ENCODE results near the gene IRF2BPL.
A peak's percentile ranks its signal among the peaks of the same experiment; 100 is the strongest.
"Not testable (repeated sequence)": the region's sequence is repeated elsewhere in the genome, so short reads cannot be mapped to it uniquely, and the experiment has no call there.

IRF2BPL gene

GRCh38 chr14:77033622-77034589 is 5.4 kb upstream of the IRF2BPL start:
- DNase-seq (ENCODE audit: low read depth in 3 of 3): peak; percentile 71 to 78 (median 73)

DNA sequence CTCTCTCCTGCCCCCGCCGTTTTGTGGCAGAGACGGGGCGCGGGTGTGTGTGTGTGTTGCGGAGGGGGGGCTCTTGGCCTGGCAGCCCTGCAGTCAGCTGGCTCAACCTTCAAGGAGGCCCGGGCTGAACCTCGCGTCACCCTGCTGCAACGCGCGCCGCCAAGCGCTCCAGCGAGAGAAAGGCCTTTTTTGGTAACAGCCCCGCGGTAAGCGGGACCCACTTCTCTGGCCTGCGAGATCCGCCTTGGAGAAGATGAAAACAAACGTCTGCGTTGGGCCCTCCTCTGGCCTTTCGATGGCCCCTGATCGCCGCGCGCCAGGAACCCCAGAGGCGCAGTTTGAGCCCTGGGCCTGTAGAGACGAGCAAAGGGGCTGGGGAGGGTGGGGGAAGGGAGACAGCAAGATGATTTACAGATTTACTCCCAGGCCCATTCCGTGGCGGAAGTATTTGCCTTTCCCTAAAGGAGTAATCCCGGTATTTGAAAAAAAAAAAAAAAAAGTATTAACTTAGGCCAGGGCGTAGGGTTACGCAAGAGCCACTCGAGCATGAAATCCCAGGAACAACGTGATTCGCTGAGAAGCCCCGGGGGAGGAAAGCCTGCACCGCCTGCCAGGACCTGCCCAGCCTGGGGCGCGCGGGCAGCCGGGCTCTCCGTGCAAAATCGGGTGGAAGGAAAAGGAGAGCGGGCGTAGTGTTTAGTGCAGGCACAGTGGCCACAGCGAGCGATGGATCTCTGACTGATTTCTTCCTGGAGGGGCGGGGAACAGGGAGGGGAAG is 4.5 kb upstream of the IRF2BPL start:
- DNase-seq (ENCODE audit: low read depth in 3 of 3): peak; percentile 65 to 77 (median 73)

DNA sequence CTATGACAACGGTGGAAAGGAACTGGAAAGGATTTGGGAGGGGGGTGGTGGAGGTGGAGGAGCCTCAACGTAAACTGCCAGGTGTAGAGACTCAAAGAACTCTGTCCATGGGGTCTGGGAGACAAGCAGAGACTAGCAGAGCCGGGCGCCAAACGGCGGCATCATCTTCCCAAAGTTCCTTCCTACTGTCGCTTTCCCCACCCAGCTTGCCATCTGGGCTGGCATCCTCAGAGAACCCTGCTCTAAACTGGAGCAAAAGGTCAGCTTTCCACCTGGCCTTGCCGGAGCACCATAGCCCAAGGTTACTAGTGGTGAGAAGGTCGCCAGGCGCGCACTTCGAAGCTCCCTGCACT is 4.0 kb upstream of the IRF2BPL start:
- DNase-seq (ENCODE audit: low read depth in 3 of 3): no peak

- DNase-seq (ENCODE audit: low read depth in 3 of 3): no peak
Measured at GRCh38 chr14:77031759-77032490, 3.4 kb upstream of the IRF2BPL start.

- peak in 1 of 3 donors; percentile 51 for DNase-seq (ENCODE audit: low read depth in 3 of 3)
Measured at GRCh38 chr14:77027538-77028383, 747 bp downstream of the IRF2BPL start.

DNA sequence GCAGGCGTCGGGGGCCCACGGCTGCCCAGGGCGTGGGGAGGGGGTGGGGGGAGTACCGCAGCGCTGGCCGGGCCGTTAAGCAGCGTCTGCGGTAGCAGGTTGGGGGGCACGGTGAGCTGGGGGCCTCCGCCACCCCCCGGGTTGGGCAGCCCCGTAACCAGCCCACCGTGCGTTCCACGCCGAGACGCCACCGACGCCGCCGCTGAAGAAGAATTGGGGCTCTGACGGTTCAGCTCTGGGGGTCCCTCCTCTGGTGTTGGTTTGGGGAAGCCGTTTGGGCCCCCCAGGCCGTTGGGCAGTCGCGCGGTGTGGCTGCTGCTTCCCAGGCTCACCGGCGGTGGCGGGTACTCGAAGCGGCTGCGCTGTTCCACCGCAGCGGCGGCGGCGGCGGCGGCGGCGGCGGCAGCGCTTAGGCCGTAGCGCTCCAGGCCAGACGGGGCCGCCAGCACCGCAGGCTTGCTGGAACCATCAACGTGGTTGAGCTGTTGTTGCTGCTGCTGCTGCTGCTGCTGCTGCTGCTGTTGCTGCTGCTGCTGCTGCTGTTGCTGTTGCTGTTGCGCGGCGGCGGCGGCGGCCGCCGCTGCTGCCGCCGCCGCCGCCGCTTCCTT is 1.5 kb downstream of the IRF2BPL start:
- no peak for DNase-seq (ENCODE audit: low read depth in 3 of 3)

DNA sequence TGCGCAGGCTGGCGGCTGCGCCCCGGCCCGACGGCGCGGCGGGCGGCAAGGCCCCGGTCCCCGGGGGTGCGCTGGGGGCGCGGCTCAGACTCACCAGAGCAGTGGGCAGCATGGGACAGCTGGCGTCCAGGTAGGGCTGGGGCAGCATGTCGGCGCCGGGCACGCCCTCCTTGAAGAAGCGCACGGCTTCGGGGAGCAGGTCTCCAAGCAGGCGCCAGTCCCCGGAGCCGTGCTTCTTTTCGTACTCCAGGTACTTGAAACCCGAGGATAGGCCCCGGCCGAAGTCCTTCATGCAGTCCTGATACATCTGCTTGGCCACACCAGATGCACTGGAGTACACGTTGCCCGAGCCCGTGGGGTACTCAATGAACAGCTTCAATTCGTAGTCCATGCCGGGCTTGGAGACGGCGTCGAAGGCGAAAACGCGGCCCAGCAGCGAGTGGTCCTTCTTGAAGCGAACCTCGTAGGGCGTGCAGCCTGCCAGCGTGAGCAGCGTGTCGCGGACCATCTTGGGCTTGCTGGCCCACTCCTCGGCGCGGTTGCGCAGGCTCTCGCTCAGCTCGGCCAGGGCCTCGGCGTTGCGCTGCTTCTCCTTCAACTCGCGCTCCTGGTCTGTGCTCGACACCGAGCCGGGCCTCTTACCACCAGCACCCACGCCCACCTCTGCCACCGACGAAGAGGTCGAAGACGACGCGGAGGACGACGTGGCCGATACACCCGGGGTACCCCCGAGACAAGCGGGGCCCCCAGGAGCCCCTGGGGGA is 2.2 kb downstream of the IRF2BPL start:
- DNase-seq (ENCODE audit: low read depth in 3 of 3): no peak

DNA sequence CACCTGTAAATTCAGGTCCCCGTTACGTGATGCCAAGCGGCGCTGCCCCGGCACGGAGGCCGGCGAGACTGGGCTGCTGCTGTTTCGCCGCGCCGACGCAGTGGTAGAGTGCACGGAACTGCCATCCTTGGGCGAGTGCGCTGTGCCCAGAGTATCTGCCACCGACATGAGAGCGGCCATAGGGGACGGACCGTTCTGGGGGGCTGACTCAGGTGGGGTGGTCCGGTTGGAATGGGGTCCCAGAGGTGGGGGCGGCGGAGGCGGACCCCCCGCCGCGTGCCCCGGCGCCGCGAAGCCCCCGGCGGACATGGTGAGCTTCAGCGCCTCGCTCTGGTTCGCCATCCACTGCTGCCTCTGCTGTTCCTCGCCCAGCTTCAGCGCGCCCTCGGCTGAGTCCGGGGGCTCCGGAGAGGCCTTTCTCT is 2.8 kb downstream of the IRF2BPL start:
- DNase-seq (ENCODE audit: low read depth in 3 of 3): no peak

DNA sequence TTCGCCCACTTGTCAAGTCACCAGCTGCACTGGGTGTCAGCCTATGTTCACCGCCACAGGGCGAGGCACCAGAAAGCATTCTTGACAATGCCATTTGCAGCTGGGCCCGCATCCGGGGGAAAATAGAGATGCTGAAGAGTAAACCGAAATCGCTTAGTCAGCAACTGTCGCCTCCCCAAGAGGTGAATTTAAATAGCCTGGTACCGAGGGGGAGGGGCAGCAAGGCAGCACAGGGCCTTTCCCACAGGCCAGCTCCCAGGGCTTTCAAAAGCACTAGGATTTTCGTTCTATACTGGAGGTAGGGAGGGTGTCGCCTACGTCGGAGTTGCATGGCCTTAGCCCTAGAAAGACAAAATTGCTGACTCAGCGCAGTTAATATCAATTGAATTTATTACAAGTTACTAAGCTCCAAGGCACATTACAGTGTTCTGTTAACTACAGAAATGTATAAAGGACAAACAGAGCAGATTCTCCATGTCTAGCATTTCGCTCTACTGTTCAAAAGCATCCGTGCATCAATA is 4.3 kb downstream of the IRF2BPL start:
- peak in 2 of 3 donors; percentile 70 to 71 for DNase-seq (ENCODE audit: low read depth in 3 of 3)

GRCh38 chr14:77023001-77023996 is 5.2 kb downstream of the IRF2BPL start:
- no peak for DNase-seq (ENCODE audit: low read depth in 3 of 3)

GRCh38 chr14:77022236-77022852 is 6.2 kb downstream of the IRF2BPL start:
- no peak for DNase-seq (ENCODE audit: low read depth in 3 of 3)

DNA sequence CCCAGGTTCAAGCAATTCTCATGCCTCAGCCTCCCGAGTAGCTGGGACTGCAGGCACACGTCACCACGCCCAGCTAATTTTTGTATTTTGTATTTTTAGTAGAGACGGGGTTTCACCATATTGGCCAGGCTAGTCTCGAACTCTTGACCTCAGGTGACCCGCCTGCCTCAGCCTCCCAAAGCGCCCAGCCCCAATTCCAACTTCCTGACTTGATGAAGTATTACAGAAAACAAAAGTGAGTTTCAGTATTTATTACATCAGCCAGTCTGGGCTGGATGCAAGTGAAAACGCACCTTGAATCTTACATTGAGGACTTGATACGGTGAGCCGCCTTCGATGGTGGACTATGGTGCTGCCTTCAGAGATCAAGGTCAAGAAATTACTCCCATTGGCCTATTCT is 7.1 kb downstream of the IRF2BPL start:
- not testable (repeated sequence) for DNase-seq (ENCODE audit: low read depth in 3 of 3)

DNA sequence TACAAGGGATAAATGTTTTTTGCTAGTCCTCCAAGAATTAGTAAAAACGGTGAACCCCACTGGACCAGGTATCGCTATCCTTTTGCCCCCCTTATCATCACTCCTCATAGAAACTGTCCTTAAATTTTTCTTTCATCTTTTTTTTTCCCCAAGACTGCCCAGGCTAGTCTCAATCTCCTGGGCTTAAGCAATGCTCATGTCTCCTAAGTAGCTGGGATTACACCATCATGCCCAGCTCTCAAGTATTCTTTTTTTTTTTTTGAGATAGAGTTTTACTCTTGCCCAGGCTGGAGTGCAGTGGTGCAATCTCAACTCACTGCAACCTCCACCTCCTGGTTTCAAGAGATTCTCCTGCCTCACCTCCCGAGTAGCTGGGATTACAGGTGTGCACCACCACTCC is 9.7 kb downstream of the IRF2BPL start:
- no peak for DNase-seq (ENCODE audit: low read depth in 3 of 3)

DNA sequence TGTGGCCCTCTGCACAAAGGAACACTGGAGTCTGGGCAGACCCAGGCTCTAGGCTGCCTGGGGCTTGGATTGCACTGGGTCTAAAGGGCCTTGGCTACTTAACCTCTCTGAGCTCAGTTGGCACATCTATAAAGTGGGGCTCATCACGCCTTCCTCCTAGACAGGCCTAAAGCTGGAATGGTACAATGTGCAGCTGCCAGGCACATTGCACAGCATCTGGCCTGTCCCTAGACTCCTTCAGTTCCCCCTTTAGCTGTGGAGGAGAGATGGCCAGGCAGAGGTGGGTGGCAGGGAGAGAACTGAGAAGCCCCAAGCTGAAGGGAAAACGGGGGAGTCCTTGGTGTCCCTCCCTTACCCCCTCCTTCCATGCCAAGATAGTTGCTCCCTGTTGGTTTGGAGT is 10.8 kb downstream of the IRF2BPL start:
- no peak for DNase-seq (ENCODE audit: low read depth in 3 of 3)

GRCh38 chr14:77014734-77015133 is 13.8 kb downstream of the IRF2BPL start:
- DNase-seq (ENCODE audit: low read depth in 3 of 3): no peak

- DNase-seq (ENCODE audit: low read depth in 3 of 3): no peak
Measured at GRCh38 chr14:77014004-77014604, 14.4 kb downstream of the IRF2BPL start.

DNA sequence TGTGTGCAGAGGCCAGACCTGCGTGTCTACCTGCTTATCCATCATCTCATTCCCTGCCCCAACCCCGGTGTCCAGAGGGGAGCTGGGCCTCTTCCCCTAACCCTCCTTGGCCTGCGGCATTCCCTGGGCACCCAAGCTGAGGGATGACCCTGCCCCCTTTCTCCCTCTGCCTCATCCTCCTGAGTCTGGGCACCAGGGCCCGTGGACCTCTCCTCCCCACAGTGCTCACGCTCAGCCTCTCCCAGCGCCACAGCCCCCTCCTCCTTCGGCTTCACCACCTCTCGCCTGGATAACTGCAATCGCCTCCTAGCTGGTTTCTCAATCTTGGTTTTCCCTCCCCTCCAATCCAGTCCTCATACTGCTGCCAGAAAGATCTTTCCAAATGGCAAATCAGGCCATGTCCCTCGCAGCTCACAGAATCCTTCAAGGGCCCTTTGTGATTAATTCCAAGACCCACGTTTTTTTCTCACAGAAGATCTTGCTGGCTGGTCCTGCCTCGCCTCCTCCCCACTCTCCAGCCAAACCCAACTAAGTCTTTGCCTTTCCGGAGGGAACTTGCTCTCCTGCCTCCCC is 16.2 kb downstream of the IRF2BPL start:
- DNase-seq (ENCODE audit: low read depth in 3 of 3): no peak
